Measurements from ENCODE around the gene SYNE3. TPM values are rescaled to one million over a fixed set of nuclear protein-coding genes. Genes with fewer than 3 reads are reported as not detected.

Gene SYNE3
- total and polyA plus RNA-seq, 4 donors: 0.47 to 9.0 (median 4.7) TPM

- peaks cover 0 to 10% (median 5%) of the 10 kb centered on the region in 4 donors for H3K4me1 ChIP-seq (ENCODE audit: control insufficient read depth in 4 of 4, insufficient read depth in 4 of 4, low read length in 3 of 4)
- DNase-seq (ENCODE audit: low spot score): no peak
- TF ChIP-seq RXRA (IDR thresholded peaks at IDR 0.05): no peak
- no peak for TF ChIP-seq HNF4A (conservative IDR thresholded peaks at IDR 0.05)
- no peak for TF ChIP-seq RAD21 (IDR thresholded peaks at IDR 0.05)
- TF ChIP-seq HNF4G (IDR thresholded peaks at IDR 0.05): no peak
- TF ChIP-seq ZBTB33 (IDR thresholded peaks at IDR 0.05): no peak
- TF ChIP-seq JUND (IDR thresholded peaks at IDR 0.05): no peak
- no peak for TF ChIP-seq YY1 (IDR thresholded peaks at IDR 0.05)
- TF ChIP-seq TAF1 (conservative IDR thresholded peaks at IDR 0.05): no peak
- no peak for TF ChIP-seq NR2F2 (IDR thresholded peaks at IDR 0.05)
- no peak for TF ChIP-seq REST (IDR thresholded peaks at IDR 0.05)
- TF ChIP-seq MAX (IDR thresholded peaks at IDR 0.05): no peak
- no peak for TF ChIP-seq FOXA2 (IDR thresholded peaks at IDR 0.05)
- no peak for TF ChIP-seq CTCF (IDR thresholded peaks at IDR 0.05; ENCODE audit: low read depth, low read length, missing input control)
- TF ChIP-seq SP1 (IDR thresholded peaks at IDR 0.05): no peak
- TF ChIP-seq GABPA (IDR thresholded peaks at IDR 0.05 in 1 of 2, conservative IDR thresholded peaks at IDR 0.05 in 1 of 2): no peak
- no peak for TF ChIP-seq FOXA1 (IDR thresholded peaks at IDR 0.05)
- H3K4me3 ChIP-seq (ENCODE audit: low read depth in 1 of 3, low read length in 3 of 3): no peak overlapping the region
- no peaks in the 10 kb centered on the region for H3K27me3 ChIP-seq (ENCODE audit: control insufficient read depth in 4 of 4, insufficient read depth in 4 of 4, low read length in 3 of 4)
- H3K9ac ChIP-seq (ENCODE audit: low read depth in 1 of 2, low read length in 2 of 2): no peak overlapping the region
- H3K27ac ChIP-seq (ENCODE audit: low read depth in 1 of 2, low read length in 2 of 2): no peak overlapping the region
- 80% methylated on average over 9 of the region's 9 CpGs for WGBS
- no peaks in the 10 kb centered on the region for H3K9me3 ChIP-seq (ENCODE audit: control insufficient read depth in 4 of 4, low read length in 3 of 4)
- peaks cover 0 to 12% (median 3%) of the 10 kb centered on the region in 4 donors for H3K36me3 ChIP-seq (ENCODE audit: control insufficient read depth in 4 of 4, insufficient read depth in 3 of 4, low read depth in 1 of 4, low read length in 3 of 4)
These were observed 32.0 kb upstream of the SYNE3 start for GRCh38 chr14:95548328-95548929.

All from liver (tissue), 9 donors.